Measurements from ENCODE around the gene DUSP16. TPM values are rescaled to one million over a fixed set of nuclear protein-coding genes. Genes with fewer than 3 reads are reported as not detected.
"Not testable (repeated sequence)": the region's sequence is repeated elsewhere in the genome, so short reads cannot be mapped to it uniquely, and the experiment has no call there.

The DUSP16 gene
- total and polyA plus RNA-seq, 4 experiments from 2014 or later: 16.8 to 125 (median 72.5) TPM

DNA sequence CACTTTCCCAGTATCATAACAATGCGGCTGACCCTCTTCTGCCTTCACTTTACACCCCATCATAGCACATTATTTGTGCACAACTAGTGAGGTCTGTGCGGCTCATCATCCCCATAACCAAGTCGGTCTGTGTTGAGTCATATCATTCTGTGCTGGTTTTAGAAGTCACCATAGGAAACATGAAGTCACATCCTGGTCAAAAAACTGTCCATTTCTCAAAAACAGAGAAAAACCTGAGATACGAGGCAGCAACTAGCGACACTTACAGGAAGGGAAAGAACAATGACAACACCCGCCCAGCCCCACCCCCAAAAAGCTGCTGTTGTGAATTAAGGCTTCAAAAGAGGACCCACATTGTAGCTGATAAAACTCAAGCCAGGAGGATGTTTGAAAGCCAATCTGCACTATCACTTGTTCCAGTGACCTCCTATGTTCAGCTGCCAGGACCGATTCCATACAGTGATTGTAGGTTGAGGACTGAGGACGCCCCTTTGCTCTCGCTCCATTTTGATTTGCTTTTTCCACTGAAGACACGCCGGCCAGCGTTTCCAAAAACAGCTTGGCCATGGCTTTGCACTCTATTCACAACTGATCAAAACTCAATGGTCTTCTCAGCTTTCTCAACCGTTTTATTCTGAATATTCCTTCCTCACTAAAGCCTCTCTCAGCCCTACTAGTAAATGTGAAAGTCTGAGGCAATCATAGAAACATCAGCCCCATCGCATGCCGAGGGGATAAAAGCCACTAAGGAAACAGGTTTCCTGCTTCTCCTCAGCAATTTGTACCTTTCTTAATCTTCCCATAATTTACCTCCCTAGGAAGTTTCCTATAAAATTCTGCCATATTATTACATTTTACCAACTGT is 87.5 kb downstream of the DUSP16 start:
- Mint-ChIP-seq H3K27me3 (no peaks in the 10 kb centered on the region), H3K36me3 (peaks cover 66 to 77% of the 10 kb centered on the region in 2 donors), H3K4me3 (peak overlapping the region; percentile 67 to 89 (median 82)), H3K9me3 (no peaks in the 10 kb centered on the region), H3K27ac (peak overlapping the region; percentile 91 to 99 (median 98)), H3K4me1 (peaks cover 44 to 87% (median 65%) of the 10 kb centered on the region in 4 donors)
- ChIA-PET POLR2A (ENCODE audit: partially characterized antibody) (interaction anchor here (0.5 to 39.3 kb wide), 26 partner anchors 6 to 262 kb away, joined by 3 to 970 read pairs (median 10); partner anchors contain the start of genes BORCS5, CDKN1B and DUSP16), CTCF (ENCODE audit: partially characterized antibody) (interaction anchor here (0.7 to 7.1 kb wide), 17 partner anchors 10 to 262 kb away, joined by 3 to 100 read pairs (median 7); partner anchors contain the start of gene DUSP16)
- intact Hi-C loops (cut with micrococcal nuclease): loop anchor here (1.0 to 2.0 kb wide), 7 partner anchors 9 to 99 kb away; partner anchors contain the start of gene DUSP16
- Histone ChIP-seq H3K36me3 (ENCODE audit: insufficient read depth, low read length) (peaks cover 24% of the 10 kb centered on the region), H3K27me3 (ENCODE audit: insufficient read depth, low read length) (no peaks in the 10 kb centered on the region), H3K27ac (ENCODE audit: low read depth, low read length) (peak overlapping the region; percentile 81), H3K4me3 (ENCODE audit: low read length in 2 of 2) (peak overlapping the region; percentile 25 to 51), H3K4me1 (ENCODE audit: insufficient read depth, low read length) (peaks cover 64% of the 10 kb centered on the region), H3K9me3 (ENCODE audit: control insufficient read depth in 1 of 2, low read length in 2 of 2) (no peaks in the 10 kb centered on the region)
- peak; percentile 76 to 82 (median 80) for DNase-seq

DNA sequence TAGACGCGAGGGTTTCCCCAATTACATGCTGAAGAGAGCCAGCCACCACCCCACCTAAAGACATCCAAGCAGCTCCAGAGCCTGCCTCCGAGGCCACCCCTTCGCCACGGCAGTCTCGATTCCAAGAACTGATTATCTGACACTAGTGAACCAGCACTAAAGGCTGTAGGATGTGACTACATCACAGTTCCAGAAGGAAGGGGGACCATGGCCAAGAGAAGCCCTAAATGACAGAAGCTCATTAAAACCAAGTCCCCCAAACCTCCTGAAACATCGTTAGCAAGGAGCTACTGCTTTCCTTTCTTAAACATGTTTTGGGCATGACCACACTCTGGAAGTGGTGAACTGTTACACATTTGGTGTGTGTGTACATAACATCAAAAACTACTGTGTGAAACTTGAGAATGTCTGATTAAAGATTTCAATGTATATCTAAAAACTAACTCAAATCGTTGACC is 88.2 kb downstream of the DUSP16 start:
- peak in 2 of 5 donors; percentile 38 to 68 for DNase-seq
- Histone ChIP-seq H3K9me3 (ENCODE audit: control insufficient read depth in 1 of 2, low read length in 2 of 2) (no peaks in the 10 kb centered on the region), H3K27me3 (ENCODE audit: insufficient read depth, low read length) (no peaks in the 10 kb centered on the region), H3K4me1 (ENCODE audit: insufficient read depth, low read length) (peaks cover 62% of the 10 kb centered on the region), H3K27ac (ENCODE audit: low read depth, low read length) (peak overlapping the region; percentile 81), H3K36me3 (ENCODE audit: insufficient read depth, low read length) (peaks cover 17% of the 10 kb centered on the region), H3K4me3 (ENCODE audit: low read length in 2 of 2) (peak overlapping the region; percentile 14 to 25)
- CTCF ChIA-PET (ENCODE audit: partially characterized antibody): interaction anchor here (0.7 to 7.1 kb wide), 20 partner anchors 10 to 262 kb away, joined by 3 to 100 read pairs (median 6); partner anchors contain the start of gene DUSP16
- H3K9me3 Mint-ChIP-seq: no peaks in the 10 kb centered on the region
- POLR2A ChIA-PET (ENCODE audit: partially characterized antibody): interaction anchor here (0.5 to 39.3 kb wide), 29 partner anchors 7 to 262 kb away, joined by 3 to 970 read pairs (median 7); partner anchors contain the start of genes BORCS5, CDKN1B and DUSP16
- peaks cover 64 to 73% of the 10 kb centered on the region in 2 donors for H3K36me3 Mint-ChIP-seq
- H3K27me3 Mint-ChIP-seq: no peaks in the 10 kb centered on the region
- intact Hi-C loops (cut with micrococcal nuclease): loop anchor here (2.0 kb wide), 3 partner anchors 18 to 88 kb away; partner anchors contain the start of gene DUSP16
- H3K27ac Mint-ChIP-seq: peak overlapping the region; percentile 91 to 99 (median 98)
- H3K4me1 Mint-ChIP-seq: peaks cover 43 to 85% (median 62%) of the 10 kb centered on the region in 4 donors
- H3K4me3 Mint-ChIP-seq: peak overlapping the region; percentile 67 to 89 (median 82)

DNA sequence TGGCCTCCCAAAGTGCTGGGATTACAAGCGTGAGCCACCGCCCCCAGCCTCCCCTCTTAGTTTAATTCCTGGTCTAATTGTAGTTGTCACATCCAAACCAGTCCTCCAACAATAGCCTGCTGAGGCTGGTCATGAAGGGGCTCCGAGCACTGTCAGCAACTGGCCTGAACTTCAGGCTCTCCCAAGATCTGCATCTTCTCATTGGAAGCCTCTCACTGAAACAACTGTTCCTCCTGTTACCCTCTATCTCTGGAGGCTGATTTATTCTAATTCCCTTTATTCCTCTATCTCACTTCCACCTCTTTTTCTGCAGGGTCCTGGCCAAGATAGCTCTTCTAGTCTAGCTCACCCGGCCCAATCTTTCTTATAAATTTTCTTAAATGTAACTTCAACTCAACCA is 89.4 kb downstream of the DUSP16 start:
- H3K27me3 Mint-ChIP-seq: no peaks in the 10 kb centered on the region

DNA sequence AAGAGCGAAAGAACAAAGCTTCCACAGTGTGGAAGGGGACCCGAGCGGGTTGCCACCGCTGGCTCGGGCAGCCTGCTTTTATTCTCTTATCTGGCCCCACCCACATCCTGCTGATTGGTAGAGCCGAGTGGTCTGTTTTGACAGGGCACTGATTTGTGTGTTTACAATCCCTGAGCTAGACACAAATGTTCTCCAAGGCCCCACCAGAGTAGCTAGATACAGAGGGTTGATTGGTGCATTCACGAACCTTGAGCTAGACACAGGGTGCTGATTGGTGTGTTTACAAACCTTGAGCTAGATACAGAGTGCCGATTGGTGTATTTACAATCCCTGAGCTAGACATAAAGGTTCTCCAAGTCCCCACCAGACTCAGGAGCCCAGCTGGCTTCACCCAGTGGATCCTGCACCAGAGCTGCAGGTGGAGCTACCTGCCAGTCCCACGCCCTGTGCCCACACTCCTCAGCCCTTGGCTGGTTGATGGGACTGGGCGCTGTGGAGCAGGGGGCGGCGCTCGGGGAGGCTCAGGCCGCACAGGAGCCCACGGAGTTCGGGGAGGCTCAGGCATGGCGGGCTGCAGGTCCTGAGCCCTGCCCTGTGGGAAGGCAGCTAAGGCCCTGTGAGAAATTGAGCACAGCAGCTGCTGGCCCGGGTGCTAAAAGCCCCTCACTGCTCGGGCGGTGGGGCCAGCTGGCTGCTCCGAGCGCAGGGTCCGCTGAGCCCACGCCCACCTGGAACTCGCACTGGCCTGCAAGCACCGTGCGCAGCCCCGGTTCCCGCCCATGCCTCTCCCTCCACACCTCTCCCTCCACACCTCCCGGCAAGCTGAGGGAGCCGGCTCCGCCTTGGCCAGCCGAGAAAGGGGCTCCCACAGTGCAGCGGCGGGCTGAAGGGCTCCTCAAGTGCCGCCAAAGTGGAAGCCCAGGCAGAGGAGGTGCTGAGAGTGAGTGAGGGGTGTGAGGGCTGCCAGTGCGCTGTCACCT is 90.4 kb downstream of the DUSP16 start:
- H3K4me3 ChIP-seq (ENCODE audit: low read length in 2 of 2); H3K9me3 ChIP-seq (ENCODE audit: control insufficient read depth in 1 of 2, low read length in 2 of 2); H3K27me3 ChIP-seq (ENCODE audit: insufficient read depth, low read length); DNase-seq; H3K9me3 Mint-ChIP-seq; H3K27me3 Mint-ChIP-seq; intact Hi-C loops (cut with micrococcal nuclease); H3K4me3 Mint-ChIP-seq; H3K27ac ChIP-seq (ENCODE audit: low read depth, low read length); H3K36me3 ChIP-seq (ENCODE audit: insufficient read depth, low read length): not testable (repeated sequence)
- POLR2A ChIA-PET (ENCODE audit: partially characterized antibody): interaction anchor here (0.8 to 39.3 kb wide), 8 partner anchors 6 to 251 kb away, joined by 3 to 970 read pairs (median 66); partner anchors contain the start of genes BORCS5 and CDKN1B
- peaks cover 47 to 62% of the 10 kb centered on the region in 2 donors for H3K36me3 Mint-ChIP-seq
- CTCF ChIA-PET (ENCODE audit: partially characterized antibody): interaction anchor here (0.5 to 7.1 kb wide), 7 partner anchors 9 to 265 kb away, joined by 3 to 100 read pairs (median 10); no protein-coding TSS in a partner anchor
- H3K4me1 ChIP-seq (ENCODE audit: insufficient read depth, low read length): peaks cover 78% of the 10 kb centered on the region
- H3K27ac Mint-ChIP-seq: peak overlapping the region; percentile 31 to 99 (median 93)
- H3K4me1 Mint-ChIP-seq: peaks cover 56 to 88% (median 72%) of the 10 kb centered on the region in 4 donors

More for the DNA sequence above, 89.4 kb downstream of the DUSP16 start:
- H3K36me3 Mint-ChIP-seq: peaks cover 56 to 70% of the 10 kb centered on the region in 2 donors
- H3K36me3 ChIP-seq (ENCODE audit: insufficient read depth, low read length): peaks cover 8% of the 10 kb centered on the region
- intact Hi-C loops (cut with micrococcal nuclease): no loop called here
- H3K9me3 Mint-ChIP-seq: no peaks in the 10 kb centered on the region
- peak overlapping the region in 6 of 8 donors; percentile 1 to 87 (median 48) for H3K4me3 Mint-ChIP-seq
- H3K27ac Mint-ChIP-seq: peak overlapping the region; percentile 91 to 99 (median 98)
- peaks cover 69% of the 10 kb centered on the region for H3K4me1 ChIP-seq (ENCODE audit: insufficient read depth, low read length)
- H3K4me1 Mint-ChIP-seq: peaks cover 46 to 87% (median 63%) of the 10 kb centered on the region in 4 donors
- H3K27ac ChIP-seq (ENCODE audit: low read depth, low read length): peak overlapping the region; percentile 81
- H3K27me3 ChIP-seq (ENCODE audit: insufficient read depth, low read length): no peaks in the 10 kb centered on the region
- DNase-seq: no peak
- H3K4me3 ChIP-seq (ENCODE audit: low read length in 2 of 2): no peak overlapping the region
- no peaks in the 10 kb centered on the region for H3K9me3 ChIP-seq (ENCODE audit: control insufficient read depth in 1 of 2, low read length in 2 of 2)
- ChIA-PET POLR2A (ENCODE audit: partially characterized antibody) (interaction anchor here (0.6 to 39.3 kb wide), 18 partner anchors 7 to 263 kb away, joined by 3 to 970 read pairs (median 30); partner anchors contain the start of genes BORCS5, CDKN1B and DUSP16), CTCF (ENCODE audit: partially characterized antibody) (interaction anchor here (0.8 to 7.1 kb wide), 16 partner anchors 17 to 264 kb away, joined by 3 to 100 read pairs (median 6); partner anchors contain the start of gene DUSP16)

DNA sequence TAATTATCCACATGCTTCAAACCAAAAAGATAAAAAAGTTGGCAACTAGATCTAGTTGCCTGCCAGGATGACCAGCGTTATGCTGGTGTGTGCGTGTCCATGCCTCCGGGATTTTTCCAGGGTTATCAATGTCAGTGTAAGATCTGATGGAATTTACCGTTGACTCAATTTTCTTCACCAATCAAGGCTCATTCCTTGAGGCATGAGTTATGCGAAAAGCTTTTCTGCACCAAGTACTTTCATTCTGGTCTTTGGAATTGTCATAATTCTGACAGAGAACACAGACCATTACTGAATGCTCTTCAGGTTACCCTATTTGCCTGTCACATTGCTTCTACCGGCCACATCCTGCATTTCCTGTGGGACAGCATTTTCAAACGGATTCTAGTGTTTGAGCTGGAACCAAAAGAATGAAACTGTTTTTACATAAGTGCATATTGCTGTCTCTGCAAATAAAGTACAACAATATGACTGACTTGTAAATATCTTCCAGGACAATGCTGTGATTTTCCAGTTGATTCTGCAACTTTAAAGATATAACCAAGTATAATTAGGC is 91.8 kb downstream of the DUSP16 start:
- Histone ChIP-seq H3K4me1 (ENCODE audit: insufficient read depth, low read length) (peaks cover 80% of the 10 kb centered on the region), H3K27ac (ENCODE audit: low read depth, low read length) (no peak overlapping the region), H3K4me3 (ENCODE audit: low read length in 2 of 2) (no peak overlapping the region), H3K27me3 (ENCODE audit: insufficient read depth, low read length) (no peaks in the 10 kb centered on the region), H3K36me3 (ENCODE audit: insufficient read depth, low read length) (no peaks in the 10 kb centered on the region), H3K9me3 (ENCODE audit: control insufficient read depth in 1 of 2, low read length in 2 of 2) (no peaks in the 10 kb centered on the region)
- H3K27ac Mint-ChIP-seq: peak overlapping the region; percentile 87 to 100 (median 91)
- intact Hi-C loops (cut with micrococcal nuclease): no loop called here
- H3K9me3 Mint-ChIP-seq: no peaks in the 10 kb centered on the region
- no peaks in the 10 kb centered on the region for H3K27me3 Mint-ChIP-seq
- H3K36me3 Mint-ChIP-seq: peaks cover 40 to 55% of the 10 kb centered on the region in 2 donors
- CTCF ChIA-PET (ENCODE audit: partially characterized antibody): interaction anchor here (2.3 to 7.1 kb wide), 3 partner anchors 11 to 266 kb away, joined by 7 to 63 read pairs (median 10); no protein-coding TSS in a partner anchor
- POLR2A ChIA-PET (ENCODE audit: partially characterized antibody): interaction anchor here (0.6 to 39.3 kb wide), 11 partner anchors 4 to 253 kb away, joined by 3 to 970 read pairs (median 6); partner anchors contain the start of gene CDKN1B
- peaks cover 62 to 88% (median 79%) of the 10 kb centered on the region in 4 donors for H3K4me1 Mint-ChIP-seq
- H3K4me3 Mint-ChIP-seq: peak overlapping the region in 5 of 8 donors; percentile 7 to 43 (median 40)
- DNase-seq: no peak

DNA sequence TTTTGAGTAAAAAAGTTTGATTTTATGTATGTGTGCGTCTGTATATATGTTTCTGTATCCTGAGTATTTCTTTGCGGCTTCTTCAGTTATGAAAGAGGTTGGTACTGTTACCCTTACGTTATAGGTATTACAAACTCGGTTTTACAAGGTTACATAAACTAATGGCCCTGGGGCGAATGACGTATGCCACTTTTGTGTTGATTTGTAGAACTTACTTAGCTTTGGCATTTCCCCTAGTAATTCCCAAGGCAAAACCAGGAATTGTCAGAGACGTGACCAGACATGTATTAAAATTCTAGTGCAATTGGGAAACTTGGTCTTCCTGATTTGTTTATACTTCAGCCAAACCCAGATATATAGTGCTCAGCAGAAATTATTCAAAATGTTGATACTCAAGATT is 93.3 kb downstream of the DUSP16 start:
- Histone ChIP-seq H3K4me3 (ENCODE audit: low read length in 2 of 2) (no peak overlapping the region), H3K27ac (ENCODE audit: low read depth, low read length) (peak overlapping the region; percentile 82), H3K9me3 (ENCODE audit: control insufficient read depth in 1 of 2, low read length in 2 of 2) (no peaks in the 10 kb centered on the region), H3K27me3 (ENCODE audit: insufficient read depth, low read length) (no peaks in the 10 kb centered on the region), H3K4me1 (ENCODE audit: insufficient read depth, low read length) (peaks cover 82% of the 10 kb centered on the region), H3K36me3 (ENCODE audit: insufficient read depth, low read length) (no peaks in the 10 kb centered on the region)
- intact Hi-C loops (cut with micrococcal nuclease): no loop called here
- POLR2A ChIA-PET (ENCODE audit: partially characterized antibody): interaction anchor here (0.5 to 39.3 kb wide), 5 partner anchors 3 to 255 kb away, joined by 3 to 970 read pairs (median 111); no protein-coding TSS in a partner anchor
- CTCF ChIA-PET (ENCODE audit: partially characterized antibody): interaction anchor here (1.2 kb wide), 1 partner anchor 14 kb away, joined by 3 read pairs; no protein-coding TSS in a partner anchor
- DNase-seq: no peak
- H3K27ac Mint-ChIP-seq: peak overlapping the region; percentile 98 to 100 (median 99)
- peaks cover 39 to 43% of the 10 kb centered on the region in 2 donors for H3K36me3 Mint-ChIP-seq
- H3K4me1 Mint-ChIP-seq: peaks cover 60 to 88% (median 79%) of the 10 kb centered on the region in 4 donors
- H3K4me3 Mint-ChIP-seq: peak overlapping the region in 2 of 8 donors; percentile 27 to 47
- no peaks in the 10 kb centered on the region for H3K27me3 Mint-ChIP-seq
- no peaks in the 10 kb centered on the region for H3K9me3 Mint-ChIP-seq
